Esophagus muscularis mucosa (tissue), 4 donors: Measurements from ENCODE around the gene SETDB2. TPM values are rescaled to one million over a fixed set of nuclear protein-coding genes. Genes with fewer than 3 reads are reported as not detected.
A peak's percentile ranks its signal among the peaks of the same experiment; 100 is the strongest.

Experiments used
- DNase-seq: peaks from one replicate; pipeline ENCODE4 v3.0.0-alpha.2; 2017; ENCODE audit errors: extremely low spot score
- H3K27ac ChIP-seq, 4 donors: fragments of 200-600 bp; sonication (generic); replicated peaks in 1 of 4; 1 replicate in 3 of 4; 2 replicates in 1 of 4; pipeline ENCODE4 v1.5.1; 2016 to 2019; ENCODE audit warnings: mild to moderate bottlenecking in 1 of 4
- H3K27me3 ChIP-seq, 4 donors: fragments of 200-600 bp; sonication (generic); one replicate each; pipeline versions ENCODE4 v1.5.1 to v1.6.0; 2016 to 2019
- H3K36me3 ChIP-seq, 4 donors: fragments of 200-600 bp; sonication (generic); one replicate each; pipeline ENCODE4 v1.5.1; 2016 to 2019
- H3K4me1 ChIP-seq, 4 donors: fragments of 200-600 bp; sonication (generic); one replicate each; pipeline ENCODE4 v1.5.1; 2016 to 2019
- H3K4me3 ChIP-seq, 4 donors: fragments of 200-600 bp; sonication (generic); 1 replicate in 2 of 4; 2 replicates in 2 of 4; pipeline ENCODE4 v1.5.1; 2016 to 2019; ENCODE audit warnings: mild to moderate bottlenecking in 4 of 4, moderate library complexity in 1 of 4
- H3K9me3 ChIP-seq, 4 donors: fragments of 200-600 bp; sonication (generic); 1 replicate in 3 of 4; 2 replicates in 1 of 4; pipeline ENCODE4 v1.5.1; 2016 to 2019
- EP300 ChIP-seq: sonication (generic); formaldehyde crosslinking; IDR thresholded peaks from one replicate; pipeline ENCODE4 v1.6.1; 2017; ENCODE audit warnings: antibody characterized with exemption
- POLR2A ChIP-seq: fragments of 450-650 bp; IDR thresholded peaks from one replicate; pipeline ENCODE4 v1.6.1; 2017; ENCODE audit warnings: antibody characterized with exemption, moderate library complexity, mild to moderate bottlenecking, low read depth
- POLR2AphosphoS5 ChIP-seq, 2 donors: sonication (generic); formaldehyde crosslinking; IDR thresholded peaks; one replicate each; pipeline ENCODE4 v1.6.1; 2017; ENCODE audit warnings: antibody characterized with exemption in 2 of 2
- WGBS: methylation state at CpG from one replicate; pipeline ENCODE4 v1.1.5; 2018; 5-methylcytosine and 5-hydroxymethylcytosine counted together
- intact Hi-C: fragments of 100-400 bp; cut with DNase I; formaldehyde crosslinking; loops from one replicate; pipeline ENCODE4 v1.15.1; 2023
- total RNA-seq, 4 donors: library from RNA; depleted of rRNA; stranded (reverse); fragments of >200 nt; gene quantifications; one replicate each; pipeline versions ENCODE4 v1.1.0 to v1.2.1, GENCODE V29; 2016
- TF ChIP-seq, protein P1 (sequence below), 3 experiments: fragments of 200-600 bp in 2 of 3; fragments of 450-650 bp in 1 of 3; sonication (generic) in 2 of 3; IDR thresholded peaks; one replicate each; pipeline ENCODE4 v1.5.1; 2017 to 2019; ENCODE audit warnings: antibody characterized with exemption in 3 of 3, mild to moderate bottlenecking in 2 of 3, moderate library complexity in 1 of 3

Gene SETDB2
- total RNA-seq, 4 donors from 2014 or later: 8.4 to 13.3 (median 9.3) TPM

DNA sequence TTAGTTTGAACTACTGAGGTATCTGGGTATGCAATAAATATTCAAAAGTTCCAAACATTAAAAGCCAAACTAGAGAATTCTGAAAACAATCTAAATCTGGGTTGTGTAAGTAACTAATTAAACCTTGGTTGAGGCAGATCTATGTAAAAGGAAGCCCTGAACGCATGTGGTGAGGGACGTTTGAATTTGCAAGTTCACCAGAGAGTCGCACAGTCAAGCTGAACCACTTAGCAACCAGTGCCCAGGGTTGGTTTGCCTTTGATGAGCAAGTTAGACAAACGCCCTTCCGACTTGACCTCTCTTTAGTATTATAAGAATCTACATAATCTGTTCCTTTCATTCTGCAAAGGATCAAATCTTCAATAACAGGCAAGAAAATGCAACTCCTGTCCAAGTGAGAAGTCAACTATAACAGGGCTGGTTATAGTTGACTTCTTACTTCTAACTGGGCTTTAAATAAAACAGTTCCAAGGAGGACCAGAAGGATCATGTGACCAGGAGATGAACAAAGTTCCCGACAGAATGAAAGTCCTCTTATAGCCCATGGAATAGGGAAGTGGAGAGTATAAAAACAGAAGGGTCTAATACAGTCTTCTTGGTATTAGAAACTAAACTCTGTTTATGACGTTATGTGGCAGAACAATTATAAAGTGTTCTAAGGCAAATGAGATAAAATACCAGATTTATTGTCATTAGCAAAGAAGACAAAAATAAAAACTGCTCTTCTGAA, 92.2 kb downstream of the SETDB2 start:
- peaks cover 12 to 29% (median 24%) of the 10 kb centered on the region in 4 donors for H3K36me3 ChIP-seq
- DNase-seq: no peak

DNA sequence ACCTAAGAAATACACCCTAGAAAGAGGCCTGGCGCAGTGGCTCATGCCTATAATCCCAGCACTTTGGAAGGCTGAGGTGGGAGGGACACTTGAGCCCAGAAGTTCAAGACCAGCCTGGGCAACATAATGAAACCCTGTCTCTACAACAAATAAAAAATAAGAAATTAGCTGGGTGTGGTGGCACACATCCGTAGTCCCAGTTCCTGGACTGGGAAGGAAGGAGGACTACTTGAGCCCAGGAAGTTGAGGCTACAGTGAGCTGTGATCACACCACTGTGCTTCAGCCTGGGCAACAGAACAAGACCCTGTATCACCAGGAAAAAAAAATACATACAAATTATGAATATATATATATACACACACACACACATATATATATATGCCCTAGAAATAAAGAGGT, 94.3 kb downstream of the SETDB2 start:
- H3K4me1 ChIP-seq: peaks cover 0 to 8% (median 5%) of the 10 kb centered on the region in 4 donors
- H3K27me3 ChIP-seq: no peaks in the 10 kb centered on the region
- 79% methylated on average over 2 of the region's 2 CpGs for WGBS
- H3K9me3 ChIP-seq: no peaks in the 10 kb centered on the region
- TF ChIP-seq POLR2AphosphoS5 (IDR thresholded peaks at IDR 0.05): no peak
- TF ChIP-seq, protein P1, sequence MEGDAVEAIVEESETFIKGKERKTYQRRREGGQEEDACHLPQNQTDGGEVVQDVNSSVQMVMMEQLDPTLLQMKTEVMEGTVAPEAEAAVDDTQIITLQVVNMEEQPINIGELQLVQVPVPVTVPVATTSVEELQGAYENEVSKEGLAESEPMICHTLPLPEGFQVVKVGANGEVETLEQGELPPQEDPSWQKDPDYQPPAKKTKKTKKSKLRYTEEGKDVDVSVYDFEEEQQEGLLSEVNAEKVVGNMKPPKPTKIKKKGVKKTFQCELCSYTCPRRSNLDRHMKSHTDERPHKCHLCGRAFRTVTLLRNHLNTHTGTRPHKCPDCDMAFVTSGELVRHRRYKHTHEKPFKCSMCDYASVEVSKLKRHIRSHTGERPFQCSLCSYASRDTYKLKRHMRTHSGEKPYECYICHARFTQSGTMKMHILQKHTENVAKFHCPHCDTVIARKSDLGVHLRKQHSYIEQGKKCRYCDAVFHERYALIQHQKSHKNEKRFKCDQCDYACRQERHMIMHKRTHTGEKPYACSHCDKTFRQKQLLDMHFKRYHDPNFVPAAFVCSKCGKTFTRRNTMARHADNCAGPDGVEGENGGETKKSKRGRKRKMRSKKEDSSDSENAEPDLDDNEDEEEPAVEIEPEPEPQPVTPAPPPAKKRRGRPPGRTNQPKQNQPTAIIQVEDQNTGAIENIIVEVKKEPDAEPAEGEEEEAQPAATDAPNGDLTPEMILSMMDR (IDR thresholded peaks at IDR 0.05): no peak
- TF ChIP-seq EP300: no peak
- TF ChIP-seq POLR2A: no peak
- intact Hi-C loops: no loop called here
- no peak overlapping the region for H3K4me3 ChIP-seq
- DNase-seq: no peak
- no peak overlapping the region for H3K27ac ChIP-seq
- peaks cover 17 to 46% (median 34%) of the 10 kb centered on the region in 4 donors for H3K36me3 ChIP-seq

More for the DNA sequence above, 92.2 kb downstream of the SETDB2 start:
- no peak overlapping the region for H3K4me3 ChIP-seq
- no peak for TF ChIP-seq POLR2A
- TF ChIP-seq POLR2AphosphoS5 (IDR thresholded peaks at IDR 0.05): no peak
- TF ChIP-seq EP300: no peak
- TF ChIP-seq, protein P1 (IDR thresholded peaks at IDR 0.05): no peak
- WGBS: 73% methylated on average over 7 of the region's 7 CpGs
- H3K27ac ChIP-seq: no peak overlapping the region
- no peaks in the 10 kb centered on the region for H3K27me3 ChIP-seq
- peaks cover 0 to 8% (median 5%) of the 10 kb centered on the region in 4 donors for H3K4me1 ChIP-seq
- intact Hi-C loops: no loop called here
- no peaks in the 10 kb centered on the region for H3K9me3 ChIP-seq

DNA sequence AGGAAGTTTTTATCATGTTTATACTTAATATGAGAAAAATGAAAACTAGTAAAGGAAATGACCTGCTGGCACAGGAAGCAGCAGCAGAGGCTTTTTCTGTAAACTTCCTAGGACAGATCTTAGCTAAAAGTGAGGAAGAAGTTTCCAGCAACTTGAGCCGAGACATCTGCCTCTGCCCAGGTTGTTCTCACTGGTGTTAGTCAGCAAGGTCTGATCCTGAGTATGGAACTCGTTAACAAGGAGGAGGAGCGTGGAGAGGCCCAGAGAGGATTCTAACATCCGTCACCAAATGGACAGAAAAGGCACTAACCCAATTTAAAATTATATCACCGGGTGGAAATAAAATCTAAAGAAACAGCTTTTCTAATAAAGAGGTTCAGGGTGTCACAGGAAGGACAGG, 95.2 kb downstream of the SETDB2 start:
- H3K27ac ChIP-seq: peak overlapping the region in 1 of 4 donors; percentile 35
- peaks cover 0 to 8% (median 5%) of the 10 kb centered on the region in 4 donors for H3K4me1 ChIP-seq
- H3K4me3 ChIP-seq: no peak overlapping the region
- peaks cover 17 to 48% (median 39%) of the 10 kb centered on the region in 4 donors for H3K36me3 ChIP-seq
- TF ChIP-seq POLR2AphosphoS5 (IDR thresholded peaks at IDR 0.05) (no peak), POLR2A (no peak), EP300 (no peak)
- TF ChIP-seq, protein P1 (IDR thresholded peaks at IDR 0.05): no peak
- H3K27me3 ChIP-seq: no peaks in the 10 kb centered on the region
- no peak for DNase-seq
- WGBS: 61% methylated on average over 5 of the region's 5 CpGs
- intact Hi-C loops: no loop called here
- H3K9me3 ChIP-seq: no peaks in the 10 kb centered on the region

DNA sequence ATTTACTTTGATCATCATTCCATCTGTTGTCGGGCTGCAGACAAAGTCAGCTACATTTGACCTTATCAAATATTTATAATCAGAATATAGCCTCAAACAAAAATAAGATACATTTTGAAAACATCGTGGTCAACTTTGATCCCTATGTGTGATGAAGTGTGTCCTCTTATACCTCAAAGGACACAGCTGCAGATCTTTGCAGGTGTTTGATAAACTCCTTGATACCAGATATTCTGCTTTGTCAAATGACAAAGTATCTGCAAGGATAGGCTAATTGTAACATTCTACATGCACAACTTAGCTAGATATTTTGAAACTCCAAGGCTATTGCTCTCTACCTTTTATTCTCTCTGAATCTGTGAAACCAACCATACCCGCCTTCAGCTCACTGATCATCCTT, 95.7 kb downstream of the SETDB2 start:
- Histone ChIP-seq H3K36me3 (peaks cover 17 to 53% (median 43%) of the 10 kb centered on the region in 4 donors), H3K9me3 (no peaks in the 10 kb centered on the region), H3K4me3 (no peak overlapping the region), H3K27me3 (no peaks in the 10 kb centered on the region), H3K4me1 (peaks cover 0 to 8% (median 5%) of the 10 kb centered on the region in 4 donors), H3K27ac (peak overlapping the region in 1 of 4 donors; percentile 35)
- intact Hi-C loops: no loop called here
- TF ChIP-seq, protein P1 (IDR thresholded peaks at IDR 0.05): no peak
- no peak for TF ChIP-seq POLR2A
- no peak for TF ChIP-seq POLR2AphosphoS5 (IDR thresholded peaks at IDR 0.05)
- TF ChIP-seq EP300: no peak
- 89% methylated on average over 3 of the region's 3 CpGs for WGBS
- no peak for DNase-seq
